Measurements from ENCODE around the gene PLA2G5. TPM values are rescaled to one million over a fixed set of nuclear protein-coding genes. Genes with fewer than 3 reads are reported as not detected.

PLA2G5 gene
- total and polyA plus RNA-seq, 7 donors: 0.43 to 1.2 (median 0.53) TPM; not detected in 2

DNA sequence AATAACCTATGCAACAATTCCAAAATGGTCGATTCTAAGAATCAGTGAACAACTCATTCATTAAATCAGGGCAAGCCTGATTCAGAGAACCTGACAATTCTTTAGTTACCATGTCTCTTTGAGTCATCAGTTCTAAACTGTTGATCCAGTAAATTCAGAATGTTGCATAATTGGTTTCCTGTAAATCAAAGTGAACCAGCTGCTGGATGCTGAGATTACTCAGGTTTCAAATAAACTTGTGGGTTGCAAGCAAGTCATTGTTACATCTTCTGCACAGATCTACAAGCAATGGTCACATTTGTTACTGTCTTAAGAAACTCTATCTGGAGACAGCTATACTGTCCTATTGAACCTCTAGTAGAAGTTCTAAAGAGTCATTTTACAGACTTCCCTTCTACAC lies 32.9 kb downstream of the PLA2G5 start:
- Histone ChIP-seq H3K36me3 (ENCODE audit: insufficient read depth in 1 of 2, low read depth in 1 of 2) (no peaks in the 10 kb centered on the region), H3K9me3 (no peaks in the 10 kb centered on the region), H3K27me3 (ENCODE audit: insufficient read depth in 3 of 3, low read length in 2 of 3) (no peaks in the 10 kb centered on the region), H3K27ac (no peak overlapping the region), H3K4me1 (no peaks in the 10 kb centered on the region), H3K4me3 (no peak overlapping the region)
- intact Hi-C loops (cut with DNase I): loop anchor here in 1 of 2 donors (5.0 kb wide), 1 partner anchor 49 kb away; no protein-coding TSS in a partner anchor
- no peak for DNase-seq
- WGBS, 3 donors: 70 to 83% (median 71%) methylated on average over 1 of the region's 1 CpG
- ATAC-seq: peak in 1 of 4 donors; percentile 19
- TF ChIP-seq, protein P1, sequence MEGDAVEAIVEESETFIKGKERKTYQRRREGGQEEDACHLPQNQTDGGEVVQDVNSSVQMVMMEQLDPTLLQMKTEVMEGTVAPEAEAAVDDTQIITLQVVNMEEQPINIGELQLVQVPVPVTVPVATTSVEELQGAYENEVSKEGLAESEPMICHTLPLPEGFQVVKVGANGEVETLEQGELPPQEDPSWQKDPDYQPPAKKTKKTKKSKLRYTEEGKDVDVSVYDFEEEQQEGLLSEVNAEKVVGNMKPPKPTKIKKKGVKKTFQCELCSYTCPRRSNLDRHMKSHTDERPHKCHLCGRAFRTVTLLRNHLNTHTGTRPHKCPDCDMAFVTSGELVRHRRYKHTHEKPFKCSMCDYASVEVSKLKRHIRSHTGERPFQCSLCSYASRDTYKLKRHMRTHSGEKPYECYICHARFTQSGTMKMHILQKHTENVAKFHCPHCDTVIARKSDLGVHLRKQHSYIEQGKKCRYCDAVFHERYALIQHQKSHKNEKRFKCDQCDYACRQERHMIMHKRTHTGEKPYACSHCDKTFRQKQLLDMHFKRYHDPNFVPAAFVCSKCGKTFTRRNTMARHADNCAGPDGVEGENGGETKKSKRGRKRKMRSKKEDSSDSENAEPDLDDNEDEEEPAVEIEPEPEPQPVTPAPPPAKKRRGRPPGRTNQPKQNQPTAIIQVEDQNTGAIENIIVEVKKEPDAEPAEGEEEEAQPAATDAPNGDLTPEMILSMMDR (IDR thresholded peaks at IDR 0.05): no peak

DNA sequence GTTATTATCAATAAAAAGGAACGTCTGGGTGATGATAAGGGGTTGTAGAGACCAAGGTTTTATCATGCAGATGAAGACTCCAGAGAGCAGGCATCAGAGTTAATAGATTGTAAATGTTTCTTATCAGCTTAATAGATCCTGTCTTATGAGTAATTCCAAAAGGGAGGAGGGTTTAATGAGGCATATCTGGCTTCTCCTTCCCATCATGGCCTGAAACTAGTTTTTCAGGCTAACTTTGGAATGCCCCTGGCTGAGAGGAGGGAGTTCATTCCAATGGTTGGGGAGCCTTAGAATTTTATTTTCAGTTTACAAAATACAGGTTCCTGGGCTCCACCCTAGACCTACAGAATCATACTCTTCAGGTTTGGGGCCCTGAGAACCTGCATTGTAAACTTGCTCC lies 35.9 kb downstream of the PLA2G5 start:
- DNase-seq: no peak
- H3K4me3 ChIP-seq: no peak overlapping the region
- H3K9me3 ChIP-seq: no peaks in the 10 kb centered on the region
- intact Hi-C loops (cut with DNase I): no loop called here
- TF ChIP-seq, protein P1 (IDR thresholded peaks at IDR 0.05): no peak
- no peak for ATAC-seq
- peaks cover 0 to 2% (median 0%) of the 10 kb centered on the region in 3 donors for H3K27me3 ChIP-seq (ENCODE audit: insufficient read depth in 3 of 3, low read length in 2 of 3)
- WGBS, 3 donors: 54 to 63% (median 61%) methylated on average over 1 of the region's 1 CpG
- no peaks in the 10 kb centered on the region for H3K36me3 ChIP-seq (ENCODE audit: insufficient read depth in 1 of 2, low read depth in 1 of 2)
- H3K4me1 ChIP-seq: no peaks in the 10 kb centered on the region
- no peak overlapping the region for H3K27ac ChIP-seq

DNA sequence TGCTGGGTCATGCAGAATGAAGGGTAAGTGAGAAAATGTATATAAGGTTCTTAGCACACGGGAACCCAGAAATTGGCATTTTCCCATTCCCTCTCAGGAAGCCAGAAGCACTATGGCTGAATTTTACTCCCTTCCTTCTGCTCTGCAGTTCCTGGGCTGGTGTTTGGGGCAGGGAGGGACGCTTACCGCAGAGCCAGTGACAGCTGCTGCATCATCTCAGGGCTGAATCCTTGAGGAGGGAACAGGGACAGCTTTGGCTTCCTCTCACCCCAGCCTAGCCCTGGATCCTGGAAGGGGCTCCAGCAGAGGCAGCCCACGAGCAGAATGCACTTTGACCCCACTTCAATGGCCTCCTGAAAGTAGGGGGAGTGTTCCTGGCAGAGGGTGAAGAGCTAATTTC lies 37.4 kb downstream of the PLA2G5 start:
- no peak for ATAC-seq
- no peaks in the 10 kb centered on the region for H3K4me1 ChIP-seq
- no peaks in the 10 kb centered on the region for H3K36me3 ChIP-seq (ENCODE audit: insufficient read depth in 1 of 2, low read depth in 1 of 2)
- no peak overlapping the region for H3K4me3 ChIP-seq
- intact Hi-C loops (cut with DNase I): no loop called here
- no peaks in the 10 kb centered on the region for H3K9me3 ChIP-seq
- WGBS, 3 donors: 39 to 48% (median 44%) methylated on average over 4 of the region's 4 CpGs
- no peak overlapping the region for H3K27ac ChIP-seq
- H3K27me3 ChIP-seq (ENCODE audit: insufficient read depth in 3 of 3, low read length in 2 of 3): peaks cover 0 to 2% (median 0%) of the 10 kb centered on the region in 3 donors
- no peak for DNase-seq
- TF ChIP-seq, protein P1 (IDR thresholded peaks at IDR 0.05): no peak

DNA sequence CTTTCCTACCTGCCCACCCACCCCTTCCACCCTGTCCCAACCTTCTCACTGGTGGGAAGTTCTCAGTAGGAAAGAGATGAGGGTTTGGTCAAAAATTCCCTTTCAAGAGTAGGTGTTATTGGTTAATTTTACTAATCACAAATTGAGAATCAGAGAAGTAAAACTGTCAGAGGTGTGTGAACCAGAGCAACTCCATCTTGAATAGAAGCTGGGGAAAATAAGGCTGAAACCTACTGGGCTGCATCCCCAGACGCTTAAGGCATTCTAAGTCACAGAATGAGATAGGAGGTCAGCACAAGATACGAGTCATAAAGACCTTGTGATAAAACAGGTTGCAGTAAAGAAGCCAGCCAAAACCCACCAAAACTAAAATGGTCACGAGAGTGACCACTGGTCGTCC lies 37.8 kb downstream of the PLA2G5 start:
- no peak overlapping the region for H3K27ac ChIP-seq
- no peaks in the 10 kb centered on the region for H3K36me3 ChIP-seq (ENCODE audit: insufficient read depth in 1 of 2, low read depth in 1 of 2)
- DNase-seq (no peak), ATAC-seq (no peak)
- no peaks in the 10 kb centered on the region for H3K9me3 ChIP-seq
- H3K27me3 ChIP-seq (ENCODE audit: insufficient read depth in 3 of 3, low read length in 2 of 3): peaks cover 0 to 2% (median 0%) of the 10 kb centered on the region in 3 donors
- TF ChIP-seq, protein P1 (IDR thresholded peaks at IDR 0.05): no peak
- intact Hi-C loops (cut with DNase I): no loop called here
- H3K4me1 ChIP-seq: no peaks in the 10 kb centered on the region
- H3K4me3 ChIP-seq: no peak overlapping the region
- 56 to 67% (median 58%) methylated on average over 4 of the region's 4 CpGs for WGBS, 3 donors

All from psoas muscle (tissue), 8 donors.